Kidney glomerular epithelial cell (primary cell): ENCODE data around the gene POM121L12.

Experiments used
- DNase-seq: peaks from one replicate; lab custom pipeline; 2025; lab: John Stamatoyannopoulos, UW

The POM121L12 gene

GRCh38 chr7:53035499-53036412, at the start of gene POM121L12:
POM121L12 (plus strand) TSS chr7:53035633; CDS start chr7:53035672, 39 bp downstream.
- DNase-seq, result no peak

GRCh38 chr7:52992001-52992400, 43.4 kb upstream of the POM121L12 start:
- no peak for DNase-seq

- DNase-seq, result no peak
Measured at GRCh38 chr7:52992479-52993162, 42.8 kb upstream of the POM121L12 start.

- DNase-seq, result no peak
Measured at GRCh38 chr7:52995676-52996075, 39.8 kb upstream of the POM121L12 start.

GRCh38 chr7:53001221-53001620, 34.2 kb upstream of the POM121L12 start:
- DNase-seq, result no peak

- no peak for DNase-seq
Measured at GRCh38 chr7:53002389-53002788, 33.0 kb upstream of the POM121L12 start.

GRCh38 chr7:53003653-53004445, 31.6 kb upstream of the POM121L12 start:
- DNase-seq, result no peak

GRCh38 chr7:53013925-53014324, 21.5 kb upstream of the POM121L12 start:
- no peak for DNase-seq

- DNase-seq, result no peak
Measured at GRCh38 chr7:53015463-53015862, 20.0 kb upstream of the POM121L12 start.

GRCh38 chr7:53022893-53023292, 12.5 kb upstream of the POM121L12 start:
- DNase-seq, result no peak

- DNase-seq, result no peak
Measured at GRCh38 chr7:53048638-53049037, 13.2 kb downstream of the POM121L12 start.

GRCh38 chr7:53050433-53050832, 15.0 kb downstream of the POM121L12 start:
- DNase-seq, result no peak

GRCh38 chr7:53059591-53059990, 24.2 kb downstream of the POM121L12 start:
- no peak for DNase-seq

GRCh38 chr7:53060066-53060465, 24.6 kb downstream of the POM121L12 start:
- DNase-seq, result no peak

GRCh38 chr7:53062796-53063195, 27.4 kb downstream of the POM121L12 start:
- no peak for DNase-seq

- no peak for DNase-seq
Measured at GRCh38 chr7:53068673-53069072, 33.2 kb downstream of the POM121L12 start.

GRCh38 chr7:53070883-53071282, 35.5 kb downstream of the POM121L12 start:
- DNase-seq, result no peak
